Lung microvascular endothelial cell (primary cell): ENCODE results near the gene ZNF414. TPM values are rescaled to one million over a fixed set of nuclear protein-coding genes. Genes with fewer than 3 reads are reported as not detected.

Experiments
- DNase-seq, 2 donors: peaks; one replicate each; pipeline versions ENCODE4 v3.0.0 to v3.0.0-alpha.2; 2010; ENCODE audit warnings: low read depth in 2 of 2
- total RNA-seq: library from RNA; depleted of rRNA; stranded (reverse); fragments of >200 nt; gene quantifications from 2 replicates; pipeline ENCODE4 v1.2.1, GENCODE V29; 2014

Gene ZNF414
- total RNA-seq, 1 donor from 2014 or later, result 2.4 TPM

DNA sequence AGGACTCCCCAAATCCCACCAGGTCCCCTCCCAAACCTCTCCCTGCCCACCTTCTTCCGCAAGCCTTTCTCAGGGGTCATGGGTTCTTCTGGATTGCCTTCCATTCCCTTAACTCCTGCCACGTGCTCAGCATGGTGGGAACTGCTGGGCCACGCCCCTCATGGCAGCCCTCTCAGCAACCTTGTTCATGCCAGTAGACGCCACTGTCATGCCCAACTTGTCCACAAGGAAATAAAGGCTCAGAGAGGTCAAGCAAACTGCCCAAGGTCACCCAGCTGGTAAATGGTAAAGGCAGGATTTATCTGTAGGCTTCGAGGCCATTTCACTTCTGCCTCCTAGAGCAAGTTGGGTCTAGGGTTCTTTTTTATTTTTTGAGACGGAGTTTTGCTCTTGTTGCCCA is 22.4 kb downstream of the ZNF414 start:
- DNase-seq, result no peak

DNA sequence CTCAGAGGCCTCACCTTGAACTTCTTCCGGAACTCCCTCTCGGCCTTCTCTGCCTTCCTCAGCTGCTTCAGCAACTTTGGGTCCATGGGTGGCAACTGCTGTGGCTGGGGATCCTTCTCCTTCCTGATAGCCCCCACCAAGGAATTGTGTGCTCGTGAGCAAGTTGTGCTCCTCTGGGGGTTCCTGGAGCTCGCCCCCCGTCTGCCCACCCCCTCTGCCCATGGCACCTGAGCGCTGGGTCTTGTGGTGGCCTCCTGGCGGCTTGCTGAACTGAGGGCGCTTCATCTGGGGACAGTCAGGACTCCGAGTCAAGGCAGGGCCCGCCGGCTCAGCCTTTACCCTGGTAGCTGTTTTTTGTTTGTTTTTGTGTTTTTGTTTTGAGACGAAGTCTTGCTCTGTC is 23.1 kb downstream of the ZNF414 start:
- DNase-seq, result no peak

DNA sequence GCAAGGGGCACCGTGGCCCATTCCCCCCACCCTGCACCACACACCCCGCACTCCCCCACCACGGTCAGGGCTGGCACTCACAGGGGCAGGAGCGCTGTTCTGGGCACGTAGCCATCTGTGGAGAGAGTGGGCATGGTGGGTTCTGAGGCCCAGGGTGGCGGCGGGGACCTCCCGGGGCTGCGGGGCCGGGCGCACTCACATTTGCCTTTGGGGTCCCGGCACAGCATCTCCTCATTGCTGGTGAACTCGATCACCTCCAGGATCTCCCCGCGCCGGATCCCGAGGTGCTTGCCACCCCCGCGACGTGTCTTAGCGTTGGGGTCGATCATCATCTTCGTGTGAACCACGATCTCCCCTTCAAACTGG is 23.6 kb downstream of the ZNF414 start:
- no peak for DNase-seq

DNA sequence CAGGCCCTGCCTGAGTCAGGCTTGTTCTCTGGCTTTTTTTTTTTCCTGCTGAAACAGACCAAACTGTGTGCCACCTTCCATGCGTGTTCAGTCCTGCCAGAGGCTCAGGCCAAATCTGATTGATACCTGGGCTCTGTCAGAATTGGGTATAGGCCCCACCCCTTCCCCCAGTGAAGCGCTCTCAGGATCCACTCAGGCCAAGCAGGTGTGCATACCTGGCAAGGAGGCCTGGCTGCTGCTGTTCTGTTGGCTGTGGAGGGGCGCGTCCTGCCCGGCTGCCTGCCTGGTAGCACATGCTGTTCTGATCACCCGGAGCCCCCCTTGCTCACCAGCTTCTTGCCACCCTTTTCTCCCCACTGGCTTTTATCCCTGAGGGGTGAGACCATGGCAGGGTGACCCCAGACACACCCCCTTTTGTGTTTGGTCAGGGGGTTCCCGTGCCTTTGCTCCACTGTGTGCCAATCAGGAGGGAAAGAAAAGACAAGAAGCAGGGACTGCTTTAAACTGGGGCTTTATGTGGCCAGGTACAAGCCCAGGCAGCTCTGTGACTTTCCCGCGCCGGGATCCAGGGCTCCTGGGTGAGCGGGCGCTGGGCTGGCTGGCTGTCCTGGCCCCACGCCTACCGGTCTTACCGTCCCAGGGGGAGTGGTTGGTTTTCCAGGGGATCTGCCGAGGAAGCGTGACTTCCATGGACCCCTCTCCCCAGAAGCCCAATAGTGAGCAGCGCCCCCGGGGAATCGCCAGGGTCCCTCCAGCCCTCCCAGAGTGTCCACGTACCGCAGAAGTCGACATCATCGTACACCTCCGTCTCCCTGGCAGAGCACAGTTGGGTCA is 24.2 kb downstream of the ZNF414 start:
- no peak for DNase-seq

DNA sequence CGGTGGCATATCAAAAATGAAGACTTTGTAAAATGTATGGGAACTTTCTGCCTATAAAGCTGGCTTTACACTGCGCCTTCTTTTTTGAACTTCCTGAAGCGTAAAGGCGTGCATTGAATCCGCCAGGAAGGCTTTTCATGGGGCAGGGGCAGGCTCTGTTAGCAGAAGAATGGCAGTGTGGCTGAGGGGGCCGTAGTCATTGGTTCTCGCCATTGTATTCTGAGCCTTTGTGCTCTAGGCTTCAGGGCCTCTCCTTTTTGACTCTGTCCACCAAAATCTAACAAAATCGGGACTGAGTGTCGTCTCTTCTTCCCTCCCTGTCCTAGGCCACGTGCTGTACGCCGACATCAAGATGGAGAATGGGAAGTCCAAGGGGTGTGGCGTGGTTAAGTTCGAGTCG is 25.6 kb downstream of the ZNF414 start:
- DNase-seq, result no peak

DNA sequence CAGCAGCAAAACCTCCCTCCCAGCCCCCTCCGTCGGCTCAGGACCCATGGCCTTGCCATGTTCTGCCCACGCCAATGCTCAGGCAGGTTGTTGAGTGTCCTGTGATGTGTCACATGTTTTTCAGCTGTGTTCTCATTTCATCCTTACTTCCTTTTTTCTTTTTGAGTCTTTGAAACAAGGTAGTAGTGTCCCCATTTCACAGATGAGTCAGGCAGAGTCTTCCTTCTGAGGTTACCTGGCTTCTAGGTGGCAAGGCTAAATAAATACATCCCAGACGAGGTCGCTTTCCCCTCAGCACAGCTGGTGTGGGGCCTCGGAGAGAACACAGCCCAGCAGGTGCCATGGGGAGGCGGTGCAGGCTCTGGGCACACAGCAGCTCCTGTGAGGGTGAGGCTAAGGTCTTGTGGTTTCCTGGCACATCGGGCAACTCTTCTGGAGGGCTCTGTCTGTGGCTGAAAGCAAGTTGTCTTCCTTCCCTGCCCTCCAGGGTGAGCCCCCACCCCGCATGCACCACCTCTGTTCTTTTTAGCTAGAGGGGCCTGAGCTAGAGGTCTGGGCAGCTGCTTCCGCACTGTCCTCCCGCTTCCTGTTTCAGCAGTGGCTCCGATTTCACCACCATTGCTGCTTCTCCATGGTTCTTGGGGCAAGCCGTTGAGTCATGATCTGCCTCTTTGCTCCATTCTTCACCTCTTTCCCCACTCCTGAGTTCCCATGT is 26.7 kb downstream of the ZNF414 start:
- no peak for DNase-seq

DNA sequence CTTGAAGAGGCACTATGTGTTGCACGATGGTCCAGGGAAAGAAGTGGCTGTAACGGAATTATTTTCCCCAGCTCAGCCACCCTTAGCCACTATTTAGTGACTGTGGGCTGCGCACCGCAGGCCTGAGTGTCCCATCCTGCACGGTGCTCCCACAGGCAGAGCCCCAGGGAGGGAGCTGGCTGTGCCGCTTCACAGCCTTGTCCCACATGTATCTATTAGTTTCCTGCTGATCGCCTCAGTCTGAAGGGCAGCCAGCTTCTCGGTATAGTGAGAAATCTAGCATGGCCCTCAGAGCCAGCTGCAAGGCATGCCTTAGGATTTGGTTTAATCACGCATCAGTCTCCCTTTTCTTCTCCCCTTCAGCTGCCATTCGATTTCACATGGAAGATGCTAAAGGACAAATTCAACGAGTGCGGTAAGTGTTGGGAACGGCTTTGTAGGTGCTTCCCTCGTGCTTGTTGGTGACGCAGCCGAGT is 27.3 kb downstream of the ZNF414 start:
- DNase-seq, result no peak

DNA sequence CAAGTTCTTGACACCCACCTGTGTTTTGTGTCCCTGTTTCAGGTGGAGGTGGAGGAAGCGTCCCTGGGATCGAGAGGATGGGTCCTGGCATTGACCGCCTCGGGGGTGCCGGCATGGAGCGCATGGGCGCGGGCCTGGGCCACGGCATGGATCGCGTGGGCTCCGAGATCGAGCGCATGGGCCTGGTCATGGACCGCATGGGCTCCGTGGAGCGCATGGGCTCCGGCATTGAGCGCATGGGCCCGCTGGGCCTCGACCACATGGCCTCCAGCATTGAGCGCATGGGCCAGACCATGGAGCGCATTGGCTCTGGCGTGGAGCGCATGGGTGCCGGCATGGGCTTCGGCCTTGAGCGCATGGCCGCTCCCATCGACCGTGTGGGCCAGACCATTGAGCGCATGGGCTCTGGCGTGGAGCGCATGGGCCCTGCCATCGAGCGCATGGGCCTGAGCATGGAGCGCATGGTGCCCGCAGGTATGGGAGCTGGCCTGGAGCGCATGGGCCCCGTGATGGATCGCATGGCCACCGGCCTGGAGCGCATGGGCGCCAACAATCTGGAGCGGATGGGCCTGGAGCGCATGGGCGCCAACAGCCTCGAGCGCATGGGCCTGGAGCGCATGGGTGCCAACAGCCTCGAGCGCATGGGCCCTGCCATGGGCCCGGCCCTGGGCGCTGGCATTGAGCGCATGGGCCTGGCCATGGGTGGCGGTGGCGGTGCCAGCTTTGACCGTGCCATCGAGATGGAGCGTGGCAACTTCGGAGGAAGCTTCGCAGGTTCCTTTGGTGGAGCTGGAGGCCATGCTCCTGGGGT is 28.2 kb downstream of the ZNF414 start:
- DNase-seq, result no peak

DNA sequence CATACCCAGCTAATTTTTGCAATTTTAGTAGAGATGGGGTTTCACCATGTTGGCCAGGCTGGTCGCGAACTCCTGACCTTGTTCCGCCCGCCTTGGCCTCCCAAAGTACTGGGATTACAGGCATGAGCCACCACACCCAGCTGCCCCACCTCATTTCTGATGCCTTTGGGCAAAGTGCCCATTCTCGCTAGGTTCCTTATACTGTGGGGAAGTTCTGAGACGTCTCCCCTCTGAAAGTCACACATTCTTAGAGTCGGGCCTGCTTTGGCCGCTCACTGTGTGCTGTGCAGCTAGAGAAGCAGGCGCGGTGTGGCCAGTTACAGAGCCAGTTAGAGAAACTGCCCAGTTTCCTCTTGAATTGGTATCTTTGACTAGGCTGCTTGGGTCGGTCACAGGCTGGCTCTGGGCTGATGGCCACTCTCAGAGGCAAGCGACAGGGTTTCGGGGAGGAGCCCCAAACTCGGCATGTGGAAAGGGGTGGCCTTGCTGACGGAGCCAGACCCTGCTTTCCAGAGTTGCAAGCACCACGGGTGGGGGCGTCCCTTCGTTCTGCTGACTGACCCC is 29.6 kb downstream of the ZNF414 start:
- DNase-seq, result no peak

DNA sequence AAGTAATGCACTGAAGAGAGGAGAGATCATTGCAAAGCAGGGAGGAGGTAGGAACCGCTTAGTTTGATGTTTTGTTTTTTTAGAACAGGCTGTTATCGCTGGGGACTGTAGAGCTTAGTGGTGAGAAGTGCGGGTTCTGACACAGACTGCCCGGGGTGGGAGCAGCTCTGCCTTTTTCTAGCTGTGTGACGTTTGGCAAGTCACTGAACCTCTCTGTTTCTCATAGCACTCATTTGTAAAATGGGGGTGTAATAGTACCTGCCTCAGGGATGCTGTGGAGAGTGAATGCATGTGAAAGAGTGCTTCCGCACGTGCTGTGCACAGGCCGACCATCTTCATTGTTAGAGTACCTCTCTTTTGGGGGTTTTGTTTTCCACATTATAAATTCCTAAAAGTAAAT is 30.8 kb downstream of the ZNF414 start:
- no peak for DNase-seq

DNA sequence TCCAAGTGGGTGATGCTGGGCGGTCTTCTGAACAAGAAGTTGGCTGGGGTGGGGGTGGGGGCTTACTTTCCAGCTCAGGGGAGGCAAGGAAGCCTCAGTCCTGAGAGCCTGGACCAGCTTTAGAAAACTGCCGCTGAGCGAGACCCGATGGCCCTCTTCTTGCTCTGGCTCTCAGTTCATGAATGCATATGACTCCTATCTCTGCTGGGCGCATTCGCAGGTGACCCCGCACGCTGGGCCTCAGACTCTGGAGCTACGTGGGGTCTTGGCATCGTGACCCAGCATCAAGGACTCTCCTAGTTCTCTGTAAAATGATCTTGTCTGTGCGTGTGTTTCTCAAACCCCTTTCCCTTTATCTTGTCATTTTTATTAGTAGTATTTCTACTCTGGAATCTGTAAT is 31.3 kb downstream of the ZNF414 start:
- DNase-seq, result no peak

DNA sequence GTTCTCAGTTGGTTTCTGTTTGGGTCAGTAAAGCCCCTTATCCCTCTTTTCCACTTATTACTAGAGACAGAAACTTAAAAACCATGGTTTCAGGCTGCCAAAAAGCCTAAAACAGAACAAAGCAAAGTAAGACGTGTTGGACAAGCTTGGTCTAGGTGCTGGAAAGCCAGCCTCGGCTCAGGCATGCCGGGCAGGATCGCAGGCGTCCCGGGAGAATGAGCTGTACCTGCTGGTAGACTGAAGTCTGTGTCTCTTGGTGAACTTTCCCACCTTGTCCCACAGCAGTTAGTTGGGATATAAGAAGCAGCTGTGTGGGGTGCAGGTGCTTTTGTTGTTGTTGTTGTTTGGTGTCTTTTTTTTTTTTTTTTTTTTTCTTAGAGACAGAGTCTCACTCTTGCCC is 32.4 kb downstream of the ZNF414 start:
- no peak for DNase-seq

DNA sequence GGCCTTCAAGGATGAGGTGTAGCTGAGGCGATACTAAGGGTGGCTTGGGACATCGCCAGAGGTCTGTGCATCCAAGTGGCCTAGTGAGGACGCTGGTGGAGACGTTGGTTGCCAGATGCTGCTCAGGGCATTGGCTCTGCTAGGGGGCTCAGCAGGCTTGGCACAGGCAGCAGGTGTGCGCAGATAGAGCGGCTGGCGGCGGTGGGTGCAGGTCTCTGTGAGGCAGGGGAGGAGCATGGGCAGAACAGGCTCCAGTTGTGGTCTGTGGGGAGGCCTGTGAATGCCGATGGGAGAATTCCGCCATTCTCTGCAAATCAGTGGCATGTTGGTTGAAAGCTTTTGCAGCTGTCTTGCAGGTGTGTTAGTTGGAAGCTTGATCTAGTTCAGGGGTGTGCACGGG is 32.8 kb downstream of the ZNF414 start:
- no peak for DNase-seq

DNA sequence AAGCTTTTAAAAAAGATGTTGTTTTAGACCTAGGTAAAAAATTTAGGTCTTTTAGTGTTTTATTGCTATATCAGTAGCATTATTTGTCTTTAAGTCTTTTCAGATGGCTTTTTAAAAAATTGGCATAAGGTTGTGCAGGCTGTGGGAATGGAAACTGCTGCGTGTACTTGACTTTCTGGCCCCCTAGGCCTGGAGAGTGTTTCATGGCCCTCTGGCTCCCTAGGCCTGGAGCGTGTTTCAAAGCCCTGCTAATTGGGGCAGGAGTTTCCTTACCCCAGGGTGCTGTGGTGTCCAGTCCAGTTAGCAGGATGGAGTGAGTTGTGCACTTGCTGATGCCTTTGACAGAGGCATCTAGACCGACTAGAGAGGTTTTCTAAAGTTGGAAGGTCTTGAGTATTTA is 35.4 kb downstream of the ZNF414 start:
- DNase-seq, result no peak

DNA sequence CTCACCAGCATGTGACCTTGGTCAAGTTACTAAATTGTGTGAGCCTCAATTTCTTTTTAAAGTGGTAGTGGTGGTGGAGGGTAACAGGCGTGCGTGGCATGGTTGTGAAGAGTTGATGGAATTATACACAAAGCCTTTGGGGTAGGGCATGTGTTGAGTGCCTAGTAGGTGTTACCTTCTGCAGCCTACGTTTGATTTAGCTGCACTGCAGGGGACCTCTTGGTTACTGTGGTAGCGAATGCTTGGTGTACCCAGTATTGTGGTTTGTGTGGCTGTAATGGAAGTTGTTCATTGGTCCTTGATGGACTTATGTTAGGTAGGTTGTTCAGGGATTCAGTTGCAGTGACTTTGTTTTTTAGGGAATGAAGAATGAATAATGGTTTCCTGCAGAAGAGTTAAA is 36.1 kb downstream of the ZNF414 start:
- DNase-seq, result no peak

DNA sequence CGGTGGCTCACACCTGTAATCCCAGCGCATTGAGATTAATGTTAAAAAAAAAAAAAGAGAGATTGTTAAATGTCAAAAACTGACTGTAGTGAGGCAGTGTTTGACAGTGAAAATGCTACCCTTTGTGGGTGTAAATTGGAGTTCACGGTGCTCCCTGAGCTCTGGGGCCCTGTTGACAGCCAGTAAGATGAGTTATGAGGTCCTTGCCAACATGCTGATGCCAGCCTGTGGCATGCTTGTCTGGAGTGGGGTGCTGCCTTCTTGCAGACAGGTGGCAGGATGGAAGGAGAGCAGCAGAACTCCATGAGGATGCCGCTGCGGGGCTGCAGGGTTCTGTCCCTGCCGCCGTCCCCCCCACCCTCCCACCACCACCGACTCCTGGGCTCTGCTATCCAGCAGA is 37.4 kb downstream of the ZNF414 start:
- no peak for DNase-seq

DNA sequence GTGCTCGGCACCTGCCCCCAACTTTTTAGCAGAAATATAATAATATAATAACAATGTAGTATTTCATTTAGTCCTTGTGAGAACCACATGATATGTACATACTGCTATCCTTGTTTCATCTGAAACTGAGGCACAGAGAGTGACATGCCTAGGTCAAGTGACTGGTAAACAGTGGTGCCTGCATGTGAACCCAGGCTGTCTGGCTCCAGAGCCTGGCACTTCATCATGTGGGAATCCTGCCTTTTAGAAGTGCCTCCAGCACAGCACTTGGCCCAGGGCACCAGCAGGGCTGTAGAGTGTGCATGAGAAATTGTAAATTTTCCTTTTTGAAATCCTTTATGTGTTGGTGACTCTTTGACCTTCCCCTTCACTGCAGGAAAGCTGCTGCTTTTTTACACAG is 39.0 kb downstream of the ZNF414 start:
- no peak for DNase-seq

DNA sequence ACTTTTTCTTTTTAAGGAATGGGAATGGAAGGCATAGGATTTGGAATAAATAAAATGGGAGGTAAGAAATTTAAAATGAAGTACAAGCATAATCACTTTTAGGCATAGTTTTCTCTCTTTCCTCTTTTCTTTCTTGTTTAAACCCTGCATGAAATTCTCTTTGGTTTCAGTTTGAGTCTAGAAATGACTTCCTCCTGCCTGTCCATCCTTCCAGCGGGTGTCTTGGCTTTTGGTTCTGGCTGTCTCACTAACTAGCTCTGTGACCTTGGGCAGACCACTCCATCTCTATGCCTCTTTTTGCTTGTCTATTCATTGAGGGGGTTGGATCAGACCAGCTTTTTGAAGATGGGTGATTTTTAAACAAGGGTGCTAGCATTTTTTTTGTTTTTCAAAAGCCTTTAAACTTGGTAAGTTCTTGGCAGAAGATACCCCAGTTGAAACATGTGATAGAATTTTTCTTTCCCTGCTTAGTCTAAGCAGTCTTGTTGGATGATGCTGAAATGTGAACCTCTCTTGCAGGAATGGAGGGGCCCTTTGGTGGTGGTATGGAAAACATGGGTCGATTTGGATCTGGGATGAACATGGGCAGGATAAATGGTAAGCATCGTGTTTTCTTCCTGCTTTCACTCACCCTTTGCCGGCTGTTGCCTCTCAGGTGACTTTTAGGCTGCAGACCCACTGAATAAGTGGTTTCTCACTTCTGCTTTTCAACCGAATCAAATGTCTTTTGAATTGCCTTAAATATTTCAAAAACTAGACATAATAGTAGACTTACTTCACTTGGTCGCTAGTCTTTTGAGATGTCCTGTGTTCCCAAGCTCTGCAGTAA is 40.1 kb downstream of the ZNF414 start:
- no peak for DNase-seq

DNA sequence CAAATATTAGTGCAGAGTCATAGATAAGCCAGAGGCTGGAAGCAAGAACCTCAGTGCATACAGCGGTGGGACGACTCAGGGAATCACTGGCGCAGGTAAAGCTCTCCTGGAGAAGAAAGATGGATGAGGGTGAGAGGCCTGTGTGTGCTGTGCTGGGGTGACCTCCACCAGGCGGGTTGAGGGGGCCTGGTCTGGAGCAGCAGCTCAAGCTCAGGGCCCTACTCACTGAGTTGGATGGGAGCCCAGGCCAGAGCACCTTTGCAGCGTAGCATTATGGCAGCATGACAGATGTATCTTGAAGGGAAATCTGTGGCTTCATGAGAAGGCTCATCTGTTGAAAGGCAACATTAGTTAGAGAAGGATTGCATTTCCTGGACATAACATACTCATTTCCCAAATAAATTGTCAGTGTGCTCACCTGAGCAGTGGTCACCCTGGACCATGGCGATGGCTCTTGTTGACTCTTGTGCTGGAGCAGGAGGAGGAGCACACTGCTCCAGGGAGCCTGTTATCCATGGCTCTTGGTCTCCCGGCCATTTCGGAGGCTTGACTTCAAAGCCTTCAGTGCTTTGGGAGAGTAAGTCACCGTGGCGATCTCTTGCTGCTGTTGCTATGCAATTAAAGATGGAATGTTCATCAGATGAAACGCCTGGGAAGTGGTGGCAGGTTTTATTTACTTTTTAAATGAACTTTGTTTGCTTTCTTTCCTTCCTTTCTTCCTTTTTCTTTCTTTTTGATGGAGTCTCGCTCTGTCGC is 44.2 kb downstream of the ZNF414 start:
- DNase-seq, result no peak

DNA sequence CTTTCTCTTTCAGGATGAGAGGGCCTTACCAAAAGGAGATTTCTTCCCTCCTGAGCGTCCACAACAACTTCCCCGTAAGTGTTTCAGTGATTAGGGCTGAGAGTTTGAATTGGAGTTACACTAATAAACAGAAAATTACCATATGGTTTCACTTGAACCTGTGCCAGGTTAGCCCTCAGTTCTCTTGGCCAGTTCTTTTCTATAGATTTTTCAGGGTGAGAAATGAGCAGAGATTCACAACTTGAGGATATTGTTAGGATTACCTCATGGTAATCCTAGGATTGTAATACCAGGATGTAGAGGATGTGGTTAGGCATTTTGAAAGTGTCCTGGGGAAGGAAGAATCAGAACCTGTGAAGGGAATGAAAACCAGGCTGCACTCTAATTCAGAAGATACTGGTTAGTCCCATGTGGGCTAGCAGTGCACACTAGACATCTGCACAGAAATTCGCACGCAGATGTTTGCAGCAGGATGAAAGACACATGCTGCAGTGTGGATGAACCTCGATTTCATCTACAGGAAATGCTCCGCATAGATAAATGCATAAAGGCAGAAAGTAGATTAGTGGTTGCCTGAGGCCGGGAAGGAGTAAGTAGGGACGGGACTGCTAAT is 45.1 kb downstream of the ZNF414 start:
- no peak for DNase-seq
